ENCODE results near the gene ST6GALNAC4. TPM values are rescaled to one million over a fixed set of nuclear protein-coding genes. Genes with fewer than 3 reads are reported as not detected.
A peak's percentile ranks its signal among the peaks of the same experiment; 100 is the strongest.

ST6GALNAC4 gene
- total RNA-seq, 1 experiment from 2014 or later: 15.4 TPM

GRCh38 chr9:127868278-127868902 is 48.5 kb downstream of the ST6GALNAC4 start:
- Mint-ChIP-seq H3K27me3 (ENCODE audit: low read depth) (no peaks in the 10 kb centered on the region), H3K4me1 (peaks cover 4 to 15% of the 10 kb centered on the region in 2 experiments; a peak in 3 of 4 replicates), H3K27ac (peak overlapping the region; percentile 13 to 54 (median 23); a peak in 2 of 7 replicates), H3K9me3 (no peaks in the 10 kb centered on the region), H3K36me3 (ENCODE audit: insufficient read depth in 1 of 3, low read depth in 3 of 3) (peaks cover 0 to 13% (median 0%) of the 10 kb centered on the region in 3 experiments; a peak in 3 of 7 replicates), H3K4me3 (no peak overlapping the region)
- H3K14ac ChIP-seq (ENCODE audit: insufficient read depth, low read length): no peak overlapping the region
- no peak overlapping the region for H3K27ac ChIP-seq (ENCODE audit: insufficient read length, low read depth, low read length)
- H3K27me3 ChIP-seq (ENCODE audit: insufficient read depth, low read length): no peaks in the 10 kb centered on the region
- no CpG with 5 or more reads among the region's 18 CpGs for WGBS (ENCODE audit: extremely low coverage, insufficient read length, low lambda C conversion rate)
- no peak overlapping the region for H4K8ac ChIP-seq (replicated peaks; ENCODE audit: insufficient read length, low read depth, low read length)
- H2AK5ac ChIP-seq (ENCODE audit: insufficient read length, low read length): no peak overlapping the region
- no peak overlapping the region for H4K5ac ChIP-seq (ENCODE audit: insufficient read length, low read depth, low read length)
- H2BK120ac ChIP-seq (ENCODE audit: low read depth, low read length, poor library complexity, severe bottlenecking): no peak overlapping the region
- no peaks in the 10 kb centered on the region for H4K20me1 ChIP-seq (ENCODE audit: control insufficient read depth, insufficient read depth, insufficient read length)
- DNase-seq: no peak
- H3K4ac ChIP-seq (ENCODE audit: low read depth, low read length): no peak overlapping the region
- no peaks in the 10 kb centered on the region for H3K79me1 ChIP-seq (ENCODE audit: insufficient read depth, low read depth, low read length, poor library complexity, severe bottlenecking)
- H3K23me2 ChIP-seq (ENCODE audit: insufficient read length, low read depth, low read length, poor library complexity, severe bottlenecking): no peaks in the 10 kb centered on the region
- no peak overlapping the region for H3K9ac ChIP-seq (ENCODE audit: extremely low read depth, insufficient read length, low read length)
- H3K23ac ChIP-seq (ENCODE audit: insufficient read length, low read depth, low read length): no peak overlapping the region
- H3K18ac ChIP-seq (ENCODE audit: insufficient read length, low read depth, low read length): no peak overlapping the region
- H3K4me1 ChIP-seq (ENCODE audit: insufficient read depth, low read length): no peaks in the 10 kb centered on the region
- H2BK20ac ChIP-seq (ENCODE audit: low read depth, low read length, poor library complexity, severe bottlenecking): no peak overlapping the region
- H3K79me2 ChIP-seq (ENCODE audit: insufficient read depth, low read length): no peaks in the 10 kb centered on the region
- no peak overlapping the region for H4K91ac ChIP-seq (ENCODE audit: insufficient read length, low read depth, low read length)
- H3K4me2 ChIP-seq (ENCODE audit: insufficient read depth, insufficient read length, low read length): no peak overlapping the region
- H2BK12ac ChIP-seq (ENCODE audit: insufficient read length, low read depth, low read length): no peak overlapping the region
- no peak overlapping the region for H2AFZ ChIP-seq (ENCODE audit: low read length)
- H2BK5ac ChIP-seq (ENCODE audit: insufficient read length, low read length): no peak overlapping the region
- H3K56ac ChIP-seq (ENCODE audit: insufficient read length, low read depth, low read length): no peak overlapping the region
- H3K9me3 ChIP-seq (ENCODE audit: control insufficient read depth, low read depth, low read length): no peaks in the 10 kb centered on the region
- H3T11ph ChIP-seq (ENCODE audit: low read length): no peak overlapping the region
- no peak for TF ChIP-seq CTCF (conservative IDR thresholded peaks at IDR 0.05)
- no peak overlapping the region for H2BK15ac ChIP-seq (ENCODE audit: low read depth, low read length)

All from H9 (cell line).